ENCODE data around the gene LDLRAD3. TPM values are rescaled to one million over a fixed set of nuclear protein-coding genes. Genes with fewer than 3 reads are reported as not detected.

Gene LDLRAD3
- total and polyA plus RNA-seq, 4 donors, result 2.2 to 14.3 (median 9.9) TPM

DNA sequence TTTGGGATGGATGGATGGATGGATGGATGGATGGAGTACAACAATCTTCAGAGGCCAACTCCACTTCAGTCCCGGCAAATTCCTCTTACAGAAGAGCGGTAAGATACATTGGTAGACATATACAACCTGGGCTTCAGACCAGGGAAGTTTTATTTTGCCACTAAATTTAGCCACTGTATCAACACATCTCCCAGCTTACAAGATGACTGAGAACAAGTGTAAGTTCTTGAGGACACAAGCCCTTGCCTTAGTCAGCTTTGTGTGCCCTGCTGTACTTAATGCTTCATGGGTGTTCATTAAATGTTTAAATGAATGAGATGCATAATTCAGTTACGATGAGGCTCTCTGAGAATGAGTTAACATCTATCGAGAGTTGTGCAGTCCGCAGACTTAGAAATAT is 217.7 kb downstream of the LDLRAD3 start:
- H3K27ac ChIP-seq (ENCODE audit: low read depth in 1 of 2, low read length in 1 of 2), result no peak overlapping the region
- H3K9ac ChIP-seq (ENCODE audit: insufficient read depth in 1 of 2, low read length in 2 of 2), result no peak overlapping the region
- H3K4me1 ChIP-seq (ENCODE audit: control insufficient read depth in 5 of 5, insufficient read depth in 5 of 5, low read length in 5 of 5), result peaks cover 4 to 80% (median 7%) of the 10 kb centered on the region in 5 donors
- whole genome bisulfite sequencing, 2 donors, result 80 to 83% methylated on average over 5 of the region's 5 CpGs
- no peaks in the 10 kb centered on the region for H3K36me3 ChIP-seq (ENCODE audit: control insufficient read depth in 4 of 4, insufficient read depth in 4 of 4, low read length in 4 of 4)
- no peaks in the 10 kb centered on the region for H3K9me3 ChIP-seq (ENCODE audit: control insufficient read depth in 4 of 4, insufficient read depth in 3 of 4, low read length in 3 of 4)
- H3K4me3 ChIP-seq, result no peak overlapping the region
- DNase-seq (no peak), ATAC-seq (ENCODE audit: insufficient read depth, low FRiP score) (no peak)
- TF ChIP-seq, protein P1, sequence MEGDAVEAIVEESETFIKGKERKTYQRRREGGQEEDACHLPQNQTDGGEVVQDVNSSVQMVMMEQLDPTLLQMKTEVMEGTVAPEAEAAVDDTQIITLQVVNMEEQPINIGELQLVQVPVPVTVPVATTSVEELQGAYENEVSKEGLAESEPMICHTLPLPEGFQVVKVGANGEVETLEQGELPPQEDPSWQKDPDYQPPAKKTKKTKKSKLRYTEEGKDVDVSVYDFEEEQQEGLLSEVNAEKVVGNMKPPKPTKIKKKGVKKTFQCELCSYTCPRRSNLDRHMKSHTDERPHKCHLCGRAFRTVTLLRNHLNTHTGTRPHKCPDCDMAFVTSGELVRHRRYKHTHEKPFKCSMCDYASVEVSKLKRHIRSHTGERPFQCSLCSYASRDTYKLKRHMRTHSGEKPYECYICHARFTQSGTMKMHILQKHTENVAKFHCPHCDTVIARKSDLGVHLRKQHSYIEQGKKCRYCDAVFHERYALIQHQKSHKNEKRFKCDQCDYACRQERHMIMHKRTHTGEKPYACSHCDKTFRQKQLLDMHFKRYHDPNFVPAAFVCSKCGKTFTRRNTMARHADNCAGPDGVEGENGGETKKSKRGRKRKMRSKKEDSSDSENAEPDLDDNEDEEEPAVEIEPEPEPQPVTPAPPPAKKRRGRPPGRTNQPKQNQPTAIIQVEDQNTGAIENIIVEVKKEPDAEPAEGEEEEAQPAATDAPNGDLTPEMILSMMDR (IDR thresholded peaks at IDR 0.05; ENCODE audit: control extremely low read depth, extremely low read depth), result no peak
- H3K27me3 ChIP-seq (ENCODE audit: control insufficient read depth in 3 of 3, insufficient read depth in 3 of 3, low read length in 2 of 3), result no peaks in the 10 kb centered on the region

DNA sequence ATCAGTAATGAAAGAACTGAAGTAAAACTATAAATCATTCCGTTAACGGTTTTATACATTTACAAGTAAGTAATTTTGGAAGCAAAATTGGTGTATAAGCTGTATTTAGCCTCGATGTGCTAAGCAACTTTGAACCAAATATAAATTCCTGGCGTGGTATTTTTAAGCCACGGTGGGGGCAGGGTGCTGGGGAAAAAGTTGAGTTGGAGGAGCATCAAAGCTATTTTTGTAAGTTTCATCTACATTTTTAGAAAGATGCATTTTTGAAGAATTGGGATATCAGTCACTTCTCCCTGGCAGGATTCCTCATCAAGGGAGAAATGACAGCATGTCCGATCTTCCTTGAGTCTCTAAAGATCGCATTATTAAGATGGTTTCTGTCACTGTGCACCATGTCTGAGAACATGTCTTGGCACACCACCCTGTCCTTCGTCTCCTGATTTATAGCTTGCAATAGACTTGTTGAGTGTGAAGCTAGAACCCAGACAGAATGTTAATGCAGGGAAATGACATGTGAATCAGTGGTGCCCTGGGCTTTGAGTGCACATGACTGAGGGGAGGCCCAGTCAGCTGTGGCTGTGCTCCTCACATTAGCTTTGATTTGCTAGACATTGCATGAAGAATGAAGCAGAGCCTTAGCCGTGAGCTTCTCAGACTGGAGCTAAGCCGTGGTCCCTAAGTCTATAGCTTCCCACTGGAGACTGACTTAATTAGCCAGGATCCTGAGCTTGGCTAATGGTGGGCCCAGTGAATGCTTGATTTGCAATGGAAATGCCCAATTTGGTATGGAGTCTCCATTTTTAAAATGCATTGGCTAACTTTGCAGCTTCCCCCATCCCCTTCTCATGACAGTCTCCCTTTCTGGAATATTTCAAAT is 218.4 kb downstream of the LDLRAD3 start:
- ATAC-seq (ENCODE audit: insufficient read depth, low FRiP score), result no peak
- DNase-seq, result peak; percentile 61 to 92 (median 87)

DNA sequence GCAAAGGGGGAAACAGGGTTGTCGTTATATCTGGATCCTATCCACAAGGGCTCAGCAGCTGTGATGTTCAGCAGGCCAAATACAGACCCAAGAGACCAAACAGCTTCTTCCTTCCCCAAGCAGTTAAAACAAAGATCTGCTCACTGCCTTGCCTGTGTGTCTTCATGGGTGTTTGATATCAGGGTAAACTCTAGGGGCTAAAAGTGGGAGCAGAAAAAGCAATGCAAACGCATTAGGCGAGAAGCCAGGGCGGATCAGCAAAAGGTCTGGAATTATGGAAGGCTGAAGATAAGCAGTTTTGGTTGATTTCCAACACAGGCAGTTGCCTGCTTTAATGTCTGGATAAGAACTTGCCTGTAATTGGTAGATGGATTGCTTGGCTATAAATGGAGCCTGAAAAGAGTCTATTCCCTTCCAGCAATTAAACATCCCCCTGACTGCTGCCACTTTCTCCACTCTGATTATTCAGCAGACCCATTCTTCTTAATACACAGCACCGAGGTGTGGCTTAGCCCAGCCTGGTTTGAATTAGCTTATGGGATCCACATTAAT is 219.1 kb downstream of the LDLRAD3 start:
- TF ChIP-seq, protein P1 (IDR thresholded peaks at IDR 0.05; ENCODE audit: control extremely low read depth, extremely low read depth), result no peak
- H3K4me1 ChIP-seq (ENCODE audit: control insufficient read depth in 5 of 5, insufficient read depth in 5 of 5, low read length in 5 of 5), result peaks cover 2 to 66% (median 5%) of the 10 kb centered on the region in 5 donors
- no peaks in the 10 kb centered on the region for H3K27me3 ChIP-seq (ENCODE audit: control insufficient read depth in 3 of 3, insufficient read depth in 3 of 3, low read length in 2 of 3)
- H3K36me3 ChIP-seq (ENCODE audit: control insufficient read depth in 4 of 4, insufficient read depth in 4 of 4, low read length in 4 of 4), result no peaks in the 10 kb centered on the region
- H3K27ac ChIP-seq (ENCODE audit: low read depth in 1 of 2, low read length in 1 of 2), result no peak overlapping the region
- no peak overlapping the region for H3K4me3 ChIP-seq
- no peak overlapping the region for H3K9ac ChIP-seq (ENCODE audit: insufficient read depth in 1 of 2, low read length in 2 of 2)
- no peaks in the 10 kb centered on the region for H3K9me3 ChIP-seq (ENCODE audit: control insufficient read depth in 4 of 4, insufficient read depth in 3 of 4, low read length in 3 of 4)
- ATAC-seq (ENCODE audit: insufficient read depth, low FRiP score), result no peak
- peak; percentile 78 to 92 (median 92) for DNase-seq
- 74 to 79% methylated on average over 5 of the region's 5 CpGs for WGBS, 2 donors

More for the DNA sequence above, 218.4 kb downstream of the LDLRAD3 start:
- H3K36me3 ChIP-seq (ENCODE audit: control insufficient read depth in 4 of 4, insufficient read depth in 4 of 4, low read length in 4 of 4), result no peaks in the 10 kb centered on the region
- WGBS, 2 donors, result 76 to 86% methylated on average over 10 of the region's 10 CpGs
- no peaks in the 10 kb centered on the region for H3K9me3 ChIP-seq (ENCODE audit: control insufficient read depth in 4 of 4, insufficient read depth in 3 of 4, low read length in 3 of 4)
- H3K9ac ChIP-seq (ENCODE audit: insufficient read depth in 1 of 2, low read length in 2 of 2), result no peak overlapping the region
- H3K4me3 ChIP-seq, result no peak overlapping the region
- TF ChIP-seq, protein P1 (IDR thresholded peaks at IDR 0.05; ENCODE audit: control extremely low read depth, extremely low read depth), result no peak
- peaks cover 4 to 74% (median 7%) of the 10 kb centered on the region in 5 donors for H3K4me1 ChIP-seq (ENCODE audit: control insufficient read depth in 5 of 5, insufficient read depth in 5 of 5, low read length in 5 of 5)
- H3K27ac ChIP-seq (ENCODE audit: low read depth in 1 of 2, low read length in 1 of 2), result no peak overlapping the region
- H3K27me3 ChIP-seq (ENCODE audit: control insufficient read depth in 3 of 3, insufficient read depth in 3 of 3, low read length in 2 of 3), result no peaks in the 10 kb centered on the region

Measured in lung (tissue), 12 donors.